ENCODE results near the gene MRPL49. TPM values are rescaled to one million over a fixed set of nuclear protein-coding genes. Genes with fewer than 3 reads are reported as not detected.

MRPL49 gene
- total RNA-seq, 1 experiment from 2014 or later: 73.4 TPM

GRCh38 chr11:65119670-65119995, 2.5 kb upstream of the MRPL49 start:
- H3K4ac ChIP-seq (ENCODE audit: low read depth, low read length): no peak overlapping the region
- no peak overlapping the region for H3K18ac ChIP-seq (ENCODE audit: insufficient read length, low read depth, low read length)
- H3K4me3 Mint-ChIP-seq: peak overlapping the region in 1 of 2 experiments; percentile 100; a peak in 1 of 5 replicates
- H4K8ac ChIP-seq (replicated peaks; ENCODE audit: insufficient read length, low read depth, low read length): no peak overlapping the region
- no peak overlapping the region for H3K9ac ChIP-seq (ENCODE audit: extremely low read depth, insufficient read length, low read length)
- H3K9me3 ChIP-seq (ENCODE audit: control insufficient read depth, low read depth, low read length): no peaks in the 10 kb centered on the region
- H3K27ac ChIP-seq (ENCODE audit: insufficient read length, low read depth, low read length): no peak overlapping the region
- peaks cover 30 to 67% (median 59%) of the 10 kb centered on the region in 3 experiments for H3K36me3 Mint-ChIP-seq (ENCODE audit: insufficient read depth in 1 of 3, low read depth in 3 of 3)
- H4K91ac ChIP-seq (ENCODE audit: insufficient read length, low read depth, low read length): no peak overlapping the region
- H2BK15ac ChIP-seq (ENCODE audit: low read depth, low read length): no peak overlapping the region
- H2BK5ac ChIP-seq (ENCODE audit: insufficient read length, low read length): no peak overlapping the region
- no peak overlapping the region for H3K14ac ChIP-seq (ENCODE audit: insufficient read depth, low read length)
- no peak overlapping the region for H2BK120ac ChIP-seq (ENCODE audit: low read depth, low read length, poor library complexity, severe bottlenecking)
- no peaks in the 10 kb centered on the region for H3K9me3 Mint-ChIP-seq
- H3K79me2 ChIP-seq (ENCODE audit: insufficient read depth, low read length): peaks cover 9% of the 10 kb centered on the region; the same call in 1 of the 2 replicates
- H4K5ac ChIP-seq (ENCODE audit: insufficient read length, low read depth, low read length): no peak overlapping the region
- H2BK12ac ChIP-seq (ENCODE audit: insufficient read length, low read depth, low read length): no peak overlapping the region
- H3K4me1 ChIP-seq (ENCODE audit: insufficient read depth, low read length): no peaks in the 10 kb centered on the region
- peaks cover 12% of the 10 kb centered on the region for H3K23me2 ChIP-seq (ENCODE audit: insufficient read length, low read depth, low read length, poor library complexity, severe bottlenecking)
- H3K79me1 ChIP-seq (ENCODE audit: insufficient read depth, low read depth, low read length, poor library complexity, severe bottlenecking): peaks cover 3% of the 10 kb centered on the region
- TF ChIP-seq CTCF (conservative IDR thresholded peaks at IDR 0.05): no peak
- H2BK20ac ChIP-seq (ENCODE audit: low read depth, low read length, poor library complexity, severe bottlenecking): no peak overlapping the region
- H3K27me3 ChIP-seq (ENCODE audit: insufficient read depth, low read length): no peaks in the 10 kb centered on the region
- peaks cover 1% of the 10 kb centered on the region; the same call in 1 of the 2 replicates for H3K27me3 Mint-ChIP-seq (ENCODE audit: low read depth)
- peaks cover 6 to 21% of the 10 kb centered on the region in 2 experiments for H3K4me1 Mint-ChIP-seq
- DNase-seq: no peak
- H4K20me1 ChIP-seq (ENCODE audit: control insufficient read depth, insufficient read depth, insufficient read length): no peaks in the 10 kb centered on the region
- H3T11ph ChIP-seq (ENCODE audit: low read length): no peak overlapping the region
- H2AFZ ChIP-seq (ENCODE audit: low read length): no peak overlapping the region
- peak overlapping the region in 1 of 3 experiments; percentile 62; a peak in 2 of 7 replicates for H3K27ac Mint-ChIP-seq
- no peak overlapping the region for H3K4me2 ChIP-seq (ENCODE audit: insufficient read depth, insufficient read length, low read length)
- H3K23ac ChIP-seq (ENCODE audit: insufficient read length, low read depth, low read length): no peak overlapping the region
- H2AK5ac ChIP-seq (ENCODE audit: insufficient read length, low read length): no peak overlapping the region
- H3K56ac ChIP-seq (ENCODE audit: insufficient read length, low read depth, low read length): no peak overlapping the region
